ENCODE data around the gene AGTR1.
"Not testable (repeated sequence)": the region's sequence is repeated elsewhere in the genome, so short reads cannot be mapped to it uniquely, and the experiment has no call there.

The AGTR1 gene

DNA sequence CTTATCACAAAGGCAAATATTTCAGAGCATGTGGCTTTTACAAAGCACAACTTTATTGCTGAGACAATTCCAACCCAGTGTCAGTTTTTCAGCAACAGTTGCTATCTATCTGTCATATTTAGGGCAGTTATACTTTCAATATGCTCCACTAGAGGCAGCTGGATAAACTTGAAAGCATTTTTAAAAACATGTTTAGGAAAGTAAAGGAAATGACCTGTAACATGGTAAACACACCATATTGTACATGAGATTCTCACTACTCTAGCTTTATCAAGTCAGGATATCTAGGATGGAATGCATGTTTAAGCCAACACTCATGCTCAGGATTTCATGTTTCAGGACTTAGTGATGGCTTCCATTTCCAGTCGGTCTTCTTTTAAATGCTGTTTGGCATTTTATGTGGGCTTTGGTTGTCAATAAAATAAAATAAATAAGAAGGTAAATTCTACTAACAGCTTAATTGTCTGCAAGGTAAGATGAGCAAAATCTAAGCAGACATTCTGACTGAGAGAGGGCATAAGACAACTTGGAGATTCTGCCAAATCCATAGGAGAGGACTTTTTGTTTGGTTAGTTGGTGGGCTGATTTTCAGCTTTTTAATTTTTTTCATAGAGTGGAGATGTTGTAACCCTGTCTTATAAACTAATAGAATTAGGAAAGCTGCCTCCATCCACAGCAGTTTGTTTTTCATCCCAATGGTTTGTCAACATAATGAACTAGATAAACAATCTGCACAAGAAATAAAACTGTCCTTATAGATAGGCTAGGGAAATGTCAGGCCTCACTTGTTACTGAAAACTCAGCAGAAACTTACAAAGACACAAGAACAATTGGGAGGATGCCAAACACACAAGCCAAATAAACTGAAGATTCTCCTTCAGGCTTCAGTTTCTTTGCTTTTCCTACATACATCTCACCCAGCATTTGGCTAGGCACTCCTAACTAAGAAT lies 66.6 kb downstream of the AGTR1 start:
- no peaks in the 10 kb centered on the region for H3K9me3 Mint-ChIP-seq
- H3K27me3 Mint-ChIP-seq: no peaks in the 10 kb centered on the region
- no peak overlapping the region for H3K27ac Mint-ChIP-seq
- H3K4me1 Mint-ChIP-seq: no peaks in the 10 kb centered on the region
- no peak overlapping the region for H3K4me3 Mint-ChIP-seq
- no peaks in the 10 kb centered on the region for H3K36me3 Mint-ChIP-seq

DNA sequence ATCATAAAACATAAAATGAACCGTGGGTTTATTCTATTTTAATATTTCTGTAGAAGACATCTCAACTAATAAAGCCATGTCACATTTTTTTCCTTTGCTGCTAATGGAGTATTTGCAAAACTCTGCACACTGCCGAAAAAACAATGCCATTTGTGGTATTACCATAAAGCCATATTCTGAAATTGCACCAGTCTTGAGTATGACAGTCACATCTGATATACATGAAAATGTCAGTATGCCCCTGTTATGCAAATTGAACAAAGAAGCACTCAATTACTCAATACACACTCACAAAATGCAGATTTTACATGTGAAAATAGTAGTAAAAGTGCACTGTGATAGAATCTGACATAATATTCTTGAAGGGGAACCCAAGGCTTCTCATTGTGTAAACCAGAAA lies 74.7 kb downstream of the AGTR1 start:
- H3K27me3 Mint-ChIP-seq: peaks cover 1% of the 10 kb centered on the region
- no peaks in the 10 kb centered on the region for H3K9me3 Mint-ChIP-seq
- no peaks in the 10 kb centered on the region for H3K36me3 Mint-ChIP-seq
- H3K4me1 Mint-ChIP-seq: no peaks in the 10 kb centered on the region
- H3K4me3 Mint-ChIP-seq: no peak overlapping the region
- H3K27ac Mint-ChIP-seq: no peak overlapping the region

DNA sequence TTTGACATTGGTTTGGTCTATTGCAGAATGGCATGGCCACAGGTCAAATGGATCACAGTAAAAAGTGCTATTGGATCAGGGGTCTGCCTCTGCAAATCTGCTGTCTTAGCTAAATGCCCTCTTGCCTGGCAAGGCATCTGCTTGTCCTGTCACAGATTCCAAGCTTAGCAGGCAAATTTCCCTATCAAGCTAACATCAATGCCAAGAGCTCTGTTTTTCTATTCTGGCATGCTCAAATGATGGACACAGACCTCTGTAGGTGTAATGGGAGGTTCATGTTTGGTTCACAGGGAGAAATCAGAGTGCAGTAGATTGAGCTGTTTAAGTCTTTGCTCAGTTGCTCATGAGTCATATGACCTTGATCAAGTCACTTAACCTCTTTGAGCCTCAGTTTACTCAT lies 75.1 kb downstream of the AGTR1 start:
- H3K36me3 Mint-ChIP-seq: no peaks in the 10 kb centered on the region
- H3K4me3 Mint-ChIP-seq: no peak overlapping the region
- H3K27ac Mint-ChIP-seq: no peak overlapping the region
- H3K9me3 Mint-ChIP-seq: no peaks in the 10 kb centered on the region
- no peaks in the 10 kb centered on the region for H3K4me1 Mint-ChIP-seq
- peaks cover 1% of the 10 kb centered on the region for H3K27me3 Mint-ChIP-seq

DNA sequence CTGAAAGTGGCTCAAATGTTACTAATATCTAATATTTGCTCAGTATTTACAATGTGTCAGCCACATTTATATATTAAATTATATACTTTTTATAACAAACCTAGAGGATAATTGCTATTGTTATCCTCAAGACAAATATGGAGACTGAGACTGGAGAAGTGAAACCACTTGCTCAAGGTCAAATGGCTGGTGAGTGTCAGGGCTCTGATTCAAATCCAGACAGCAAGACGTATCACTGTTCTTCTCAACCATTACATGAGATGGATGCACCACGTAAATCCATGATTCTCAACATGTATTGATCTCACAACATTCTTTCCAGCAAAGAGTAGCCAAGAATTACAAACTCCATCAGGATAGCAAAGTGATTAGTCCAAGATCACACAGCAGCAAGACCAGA lies 76.1 kb downstream of the AGTR1 start:
- Mint-ChIP-seq H3K4me3 (no peak overlapping the region), H3K4me1 (no peaks in the 10 kb centered on the region), H3K9me3 (no peaks in the 10 kb centered on the region), H3K27ac (no peak overlapping the region), H3K36me3 (no peaks in the 10 kb centered on the region), H3K27me3 (peaks cover 1% of the 10 kb centered on the region)

DNA sequence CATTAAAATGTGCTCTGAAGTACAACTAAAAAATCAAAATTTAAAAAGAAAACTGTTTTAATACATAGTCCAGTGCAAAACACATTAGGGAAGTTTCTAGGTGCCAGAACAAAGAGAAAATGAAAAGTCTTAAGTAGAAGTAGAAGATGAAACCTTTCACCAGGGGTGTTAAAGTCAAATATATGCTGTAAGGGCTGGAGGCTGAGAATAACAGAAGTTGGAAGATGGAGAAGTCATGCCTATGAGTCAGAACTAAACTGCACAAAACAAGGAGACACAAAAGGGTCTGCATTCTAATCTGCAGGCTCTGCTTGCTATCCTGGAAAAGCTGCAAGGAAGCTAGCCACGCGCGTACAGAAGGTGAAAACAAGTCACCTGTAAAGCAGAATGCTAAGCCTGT lies 81.2 kb downstream of the AGTR1 start:
- no peaks in the 10 kb centered on the region for H3K9me3 Mint-ChIP-seq
- no peaks in the 10 kb centered on the region for H3K36me3 Mint-ChIP-seq
- no peaks in the 10 kb centered on the region for H3K27me3 Mint-ChIP-seq
- H3K4me3 Mint-ChIP-seq: no peak overlapping the region
- H3K4me1 Mint-ChIP-seq: no peaks in the 10 kb centered on the region
- no peak overlapping the region for H3K27ac Mint-ChIP-seq

DNA sequence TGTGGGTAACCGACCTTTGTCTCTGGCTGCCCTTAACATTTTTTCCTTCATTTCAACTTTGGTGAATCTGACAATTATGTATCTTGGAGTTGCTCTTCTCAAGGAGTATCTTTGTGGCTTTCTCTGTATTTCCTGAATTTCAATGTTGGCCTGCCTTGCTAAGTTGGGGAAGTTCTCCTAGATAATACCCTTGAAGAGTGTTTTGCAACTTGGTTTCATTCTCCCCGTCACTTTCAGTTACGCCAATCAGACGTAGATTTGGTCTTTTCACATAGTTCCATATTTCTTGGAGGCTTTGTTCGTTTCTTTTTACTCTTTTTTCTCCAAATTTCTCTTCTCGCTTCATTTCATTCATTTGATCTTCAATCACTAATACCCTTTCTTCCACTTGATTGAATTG lies 87.3 kb downstream of the AGTR1 start:
- H3K9me3 Mint-ChIP-seq, H3K27me3 Mint-ChIP-seq, H3K27ac Mint-ChIP-seq, H3K36me3 Mint-ChIP-seq, H3K4me1 Mint-ChIP-seq, H3K4me3 Mint-ChIP-seq: not testable (repeated sequence)

DNA sequence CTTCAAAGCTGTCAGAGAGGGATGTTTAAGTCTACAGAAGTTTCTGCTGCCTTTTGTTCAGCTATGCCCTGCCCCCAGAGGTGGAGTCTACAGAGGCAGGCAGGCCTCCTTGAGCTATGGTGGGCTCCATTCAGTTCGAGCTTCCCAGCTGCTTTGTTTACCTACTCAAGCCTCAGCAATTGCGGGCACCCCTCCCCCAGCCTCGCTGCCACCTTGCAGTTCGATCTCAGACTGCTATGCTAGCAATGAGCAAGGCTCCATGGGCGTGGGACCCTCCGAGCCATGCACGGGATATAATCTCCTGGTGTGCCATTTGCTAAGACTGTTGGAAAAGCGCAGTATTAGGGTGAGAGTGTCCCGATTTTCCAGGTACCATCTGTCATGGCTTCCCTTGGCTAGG lies 88.5 kb downstream of the AGTR1 start:
- not testable (repeated sequence) for H3K4me1 Mint-ChIP-seq, H3K27me3 Mint-ChIP-seq, H3K9me3 Mint-ChIP-seq, H3K4me3 Mint-ChIP-seq, H3K27ac Mint-ChIP-seq, H3K36me3 Mint-ChIP-seq

DNA sequence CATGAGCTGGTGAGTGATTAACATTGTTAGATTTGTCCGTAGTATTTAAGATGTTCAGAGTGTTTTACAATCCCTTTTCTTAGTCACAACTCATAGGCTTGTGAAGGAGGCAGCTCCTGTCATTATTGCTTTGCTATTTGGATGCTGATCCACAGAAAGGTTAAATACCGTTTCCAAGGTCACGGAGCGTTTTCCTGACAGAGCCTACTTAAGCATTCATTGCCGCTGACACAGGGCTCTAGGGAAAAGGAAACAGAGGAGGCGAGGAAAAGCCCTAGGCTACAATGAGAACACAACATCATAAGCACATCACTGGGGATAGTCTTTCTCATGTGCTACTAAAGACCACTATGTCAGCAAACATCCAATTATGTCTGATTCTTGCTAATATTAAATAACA lies 91.4 kb downstream of the AGTR1 start:
- Mint-ChIP-seq H3K9me3 (no peaks in the 10 kb centered on the region), H3K4me3 (no peak overlapping the region), H3K4me1 (no peaks in the 10 kb centered on the region), H3K27ac (no peak overlapping the region), H3K36me3 (no peaks in the 10 kb centered on the region), H3K27me3 (no peaks in the 10 kb centered on the region)

DNA sequence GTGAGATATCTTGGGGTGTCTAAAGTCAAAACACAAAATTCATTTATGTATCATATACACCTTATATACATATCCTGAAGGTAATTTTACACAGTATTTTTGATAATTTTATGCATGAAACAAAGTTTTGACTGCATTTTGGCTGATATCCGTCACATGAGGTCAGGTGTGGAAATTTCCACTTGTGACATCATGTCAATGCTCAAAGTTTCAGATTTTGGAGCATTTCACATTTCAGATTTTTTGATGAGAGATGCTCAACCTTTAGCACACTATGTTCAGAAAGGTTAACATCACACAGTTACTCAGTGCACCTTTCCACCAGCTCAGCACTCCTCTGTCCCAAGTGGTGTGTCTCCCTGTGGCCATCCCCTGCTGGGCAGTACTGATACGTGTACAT lies 92.2 kb downstream of the AGTR1 start:
- Mint-ChIP-seq H3K4me3 (no peak overlapping the region), H3K4me1 (no peaks in the 10 kb centered on the region), H3K9me3 (no peaks in the 10 kb centered on the region), H3K27ac (no peak overlapping the region), H3K27me3 (no peaks in the 10 kb centered on the region), H3K36me3 (no peaks in the 10 kb centered on the region)

DNA sequence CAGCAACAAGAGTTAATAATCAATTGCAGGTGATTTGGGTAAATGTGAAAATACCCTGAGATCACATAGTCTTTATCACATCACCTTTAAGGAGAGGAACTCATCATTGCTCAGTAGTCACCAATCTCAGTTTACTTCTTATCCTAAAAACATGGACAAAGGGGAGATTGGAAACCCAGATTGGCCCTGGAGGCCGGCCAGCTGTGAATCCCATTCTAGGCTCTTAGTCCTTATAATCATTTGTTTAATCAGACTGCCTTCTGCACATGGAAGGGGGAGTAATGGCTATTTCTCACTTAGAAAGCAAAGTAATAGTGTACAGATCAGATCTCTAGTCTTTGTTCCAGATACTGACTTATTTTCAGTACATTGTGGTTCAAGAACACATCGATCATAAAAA lies 92.7 kb downstream of the AGTR1 start:
- no peaks in the 10 kb centered on the region for H3K27me3 Mint-ChIP-seq
- H3K9me3 Mint-ChIP-seq: no peaks in the 10 kb centered on the region
- H3K4me3 Mint-ChIP-seq: no peak overlapping the region
- no peaks in the 10 kb centered on the region for H3K4me1 Mint-ChIP-seq
- no peak overlapping the region for H3K27ac Mint-ChIP-seq
- H3K36me3 Mint-ChIP-seq: no peaks in the 10 kb centered on the region

DNA sequence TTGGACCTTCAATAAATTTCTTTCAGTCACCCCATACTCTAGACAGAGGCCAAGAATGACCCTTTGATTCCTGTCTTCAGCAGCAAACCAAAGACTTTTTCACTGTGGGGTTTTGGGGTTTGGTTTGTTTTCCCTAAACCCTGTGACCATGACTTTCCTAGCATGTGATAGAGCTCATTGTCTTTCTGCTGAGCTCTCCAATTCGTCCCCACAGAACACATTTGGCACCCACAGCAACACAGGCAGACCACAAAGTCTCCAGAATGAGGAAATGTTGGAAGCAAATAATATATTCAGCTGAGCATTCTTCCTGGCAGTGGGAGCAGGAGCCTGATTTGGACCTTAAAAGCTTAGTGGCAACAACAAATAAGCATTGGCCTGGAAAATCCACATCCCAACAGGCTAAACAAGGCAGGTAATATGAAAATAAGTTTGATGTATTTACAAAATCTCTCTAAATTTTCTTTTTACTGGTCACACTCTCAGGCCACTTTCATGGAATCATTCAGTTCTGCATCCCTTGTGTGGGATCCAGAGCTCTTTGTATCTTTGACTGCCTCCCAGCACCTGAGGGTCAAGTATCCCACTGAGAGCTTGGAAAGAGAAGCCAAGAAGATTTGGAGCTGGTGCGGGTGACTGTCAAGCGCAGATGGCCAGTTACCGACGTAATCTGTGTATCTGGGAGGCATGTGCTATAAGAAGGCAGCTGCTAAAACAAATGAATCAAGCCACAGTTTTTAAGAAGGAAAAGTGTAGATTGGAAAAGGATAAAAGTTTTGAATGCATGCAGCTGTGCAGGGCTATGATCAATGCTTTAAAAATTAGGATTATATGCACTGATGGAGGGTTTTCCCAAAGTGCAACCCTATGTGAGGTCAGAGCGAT lies 93.4 kb downstream of the AGTR1 start:
- H3K36me3 Mint-ChIP-seq: no peaks in the 10 kb centered on the region
- no peaks in the 10 kb centered on the region for H3K9me3 Mint-ChIP-seq
- no peak overlapping the region for H3K4me3 Mint-ChIP-seq
- H3K27ac Mint-ChIP-seq: no peak overlapping the region
- H3K27me3 Mint-ChIP-seq: no peaks in the 10 kb centered on the region
- H3K4me1 Mint-ChIP-seq: no peaks in the 10 kb centered on the region

DNA sequence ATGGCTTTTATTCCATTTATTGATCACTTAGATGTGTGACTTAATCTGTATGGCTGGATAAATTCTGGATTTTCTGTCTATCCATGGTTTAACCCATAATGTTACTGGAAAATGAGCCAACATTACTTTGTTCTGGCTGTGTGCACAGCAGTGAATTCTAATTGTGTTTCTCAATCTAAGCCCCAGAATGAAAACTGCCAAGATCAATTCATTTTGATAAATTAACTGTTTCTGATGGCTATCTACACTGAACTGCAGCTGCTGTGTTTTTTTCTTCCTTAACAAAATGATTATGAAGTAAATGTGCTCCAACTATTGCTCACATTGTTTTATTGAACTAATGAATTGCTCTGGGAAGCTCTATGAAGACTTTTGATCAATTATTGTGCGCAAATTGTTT lies 94.2 kb downstream of the AGTR1 start:
- Mint-ChIP-seq H3K9me3 (no peaks in the 10 kb centered on the region), H3K4me3 (no peak overlapping the region), H3K27me3 (no peaks in the 10 kb centered on the region), H3K4me1 (no peaks in the 10 kb centered on the region), H3K36me3 (no peaks in the 10 kb centered on the region), H3K27ac (no peak overlapping the region)

DNA sequence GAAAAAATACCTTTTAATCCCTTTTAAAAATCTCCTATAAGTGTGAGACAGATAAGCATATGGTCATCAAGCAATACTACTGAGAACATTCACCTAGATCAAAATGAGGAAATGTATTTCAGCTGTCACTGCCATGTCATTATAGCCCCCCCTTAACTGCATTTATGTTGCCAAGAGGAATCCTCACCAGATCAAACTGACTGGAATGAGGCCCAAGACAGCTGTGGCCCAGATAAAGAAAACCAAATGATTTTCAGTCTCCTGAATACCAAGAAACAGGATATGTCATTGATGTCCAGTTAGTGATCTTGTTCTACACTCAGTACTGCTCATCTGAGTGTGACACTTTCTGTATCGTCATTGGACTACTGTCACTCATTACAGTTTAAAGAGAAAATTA lies 94.8 kb downstream of the AGTR1 start:
- Mint-ChIP-seq H3K4me1 (no peaks in the 10 kb centered on the region), H3K27me3 (no peaks in the 10 kb centered on the region), H3K27ac (no peak overlapping the region), H3K36me3 (no peaks in the 10 kb centered on the region), H3K4me3 (no peak overlapping the region), H3K9me3 (no peaks in the 10 kb centered on the region)

Data from activated naive CD4-positive, alpha-beta T cell treated with anti-CD3 and anti-CD28 coated beads, Interleukin-2, amount 50 U/mL, for 24 hours (primary cell).